Progenitor cell of endocrine pancreas (in vitro differentiated cells): ENCODE results near the gene MTG2. TPM values are rescaled to one million over a fixed set of nuclear protein-coding genes. Genes with fewer than 3 reads are reported as not detected.

Experiments used
- DNase-seq: peaks from one replicate; pipeline ENCODE4 v3.0.0; 2021; ENCODE audit warnings: low spot score; ENCODE audit not compliant: unreplicated experiment
- H3K27ac Mint-ChIP-seq: 2 replicates; pipeline ENCODE4 v1.8.0; 2021; ENCODE audit warnings: mild to moderate bottlenecking, moderate library complexity, mixed read lengths
- H3K27me3 Mint-ChIP-seq: 2 replicates; pipeline ENCODE4 v1.8.0; 2021; ENCODE audit warnings: mixed read lengths
- H3K36me3 Mint-ChIP-seq: 2 replicates; pipeline ENCODE4 v1.8.0; 2022; ENCODE audit warnings: mixed read lengths; ENCODE audit not compliant: insufficient read depth
- H3K4me1 Mint-ChIP-seq: 2 replicates; pipeline ENCODE4 v1.8.0; 2021; ENCODE audit warnings: low read depth, mixed read lengths
- H3K4me3 Mint-ChIP-seq: 2 replicates; pipeline ENCODE4 v1.8.0; 2021; ENCODE audit warnings: low read depth, mild to moderate bottlenecking, moderate library complexity, mixed read lengths
- H3K9me3 Mint-ChIP-seq: 2 replicates; pipeline ENCODE4 v1.8.0; 2021; ENCODE audit warnings: low read depth, mixed read lengths
- CTCF ChIP-seq: fragments of 200-600 bp; sonication (generic); IDR thresholded peaks from one replicate; pipeline ENCODE4 v1.5.0; 2021; ENCODE audit warnings: antibody characterized with exemption, mild to moderate bottlenecking; ENCODE audit not compliant: unreplicated experiment
- total RNA-seq: library from RNA; stranded (reverse); gene quantifications from 2 replicates; pipeline ENCODE4 v1.2.1, GENCODE V29; 2021

The MTG2 gene
- total RNA-seq, 1 donor from 2014 or later, result 31.6 TPM

- peaks cover 22% of the 10 kb centered on the region for H3K36me3 Mint-ChIP-seq
- H3K27ac Mint-ChIP-seq, result peak overlapping the region; percentile 41
- H3K4me1 Mint-ChIP-seq, result peaks cover 2% of the 10 kb centered on the region
- TF ChIP-seq CTCF, result no peak
- no peak overlapping the region for H3K4me3 Mint-ChIP-seq
- no peaks in the 10 kb centered on the region for H3K27me3 Mint-ChIP-seq
- no peak for DNase-seq
- H3K9me3 Mint-ChIP-seq, result no peaks in the 10 kb centered on the region
Measured at GRCh38 chr20:62151225-62151624, 31.6 kb upstream of the MTG2 start.

DNA sequence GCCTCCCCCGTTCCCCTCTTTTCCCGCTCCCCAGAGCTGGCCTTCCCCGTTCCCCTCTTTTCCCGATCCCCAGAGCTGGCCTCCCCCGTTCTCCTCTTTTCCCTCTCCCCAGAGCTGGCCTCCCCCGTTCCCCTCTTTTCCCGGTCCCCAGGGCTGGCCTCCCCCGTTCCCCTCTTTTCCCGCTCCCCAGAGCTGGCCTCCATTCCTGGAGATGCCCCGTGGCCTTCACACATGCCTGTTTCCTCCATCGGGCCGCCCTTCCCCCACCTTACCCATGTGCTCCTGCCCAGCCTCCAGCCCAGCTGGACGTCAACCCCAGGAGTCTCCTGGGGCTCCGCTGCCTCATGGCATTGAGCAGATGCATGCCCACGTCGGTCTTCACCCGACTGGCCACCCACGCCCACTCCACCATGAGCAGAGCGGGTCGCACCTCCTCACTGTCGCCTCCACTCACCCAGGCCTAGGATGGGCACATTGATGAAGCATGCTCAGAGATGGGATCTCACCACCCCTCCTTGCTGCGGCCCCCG, 30.9 kb upstream of the MTG2 start:
- no peak for DNase-seq
- Mint-ChIP-seq H3K4me3 (no peak overlapping the region), H3K4me1 (peaks cover 2% of the 10 kb centered on the region), H3K9me3 (no peaks in the 10 kb centered on the region), H3K27ac (no peak overlapping the region), H3K36me3 (peaks cover 22% of the 10 kb centered on the region), H3K27me3 (no peaks in the 10 kb centered on the region)
- no peak for TF ChIP-seq CTCF

- no peaks in the 10 kb centered on the region for H3K9me3 Mint-ChIP-seq
- TF ChIP-seq CTCF, result no peak
- peaks cover 6% of the 10 kb centered on the region for H3K4me1 Mint-ChIP-seq
- peaks cover 24% of the 10 kb centered on the region for H3K36me3 Mint-ChIP-seq
- no peak overlapping the region for H3K4me3 Mint-ChIP-seq
- H3K27me3 Mint-ChIP-seq, result no peaks in the 10 kb centered on the region
- no peak for DNase-seq
- H3K27ac Mint-ChIP-seq, result peak overlapping the region; percentile 41
Measured at GRCh38 chr20:62155428-62156253, 27.2 kb upstream of the MTG2 start.

- Mint-ChIP-seq H3K9me3 (no peaks in the 10 kb centered on the region), H3K27ac (no peak overlapping the region), H3K36me3 (peaks cover 25% of the 10 kb centered on the region), H3K4me1 (peaks cover 6% of the 10 kb centered on the region), H3K4me3 (no peak overlapping the region), H3K27me3 (no peaks in the 10 kb centered on the region)
- DNase-seq, result no peak
- no peak for TF ChIP-seq CTCF
Measured at GRCh38 chr20:62156254-62156556, 26.6 kb upstream of the MTG2 start.

GRCh38 chr20:62156592-62157386, 26.0 kb upstream of the MTG2 start:
- H3K4me1 Mint-ChIP-seq, result peaks cover 6% of the 10 kb centered on the region
- no peak overlapping the region for H3K27ac Mint-ChIP-seq
- H3K9me3 Mint-ChIP-seq, result no peaks in the 10 kb centered on the region
- no peaks in the 10 kb centered on the region for H3K27me3 Mint-ChIP-seq
- peak; percentile 74 for DNase-seq
- H3K36me3 Mint-ChIP-seq, result peaks cover 25% of the 10 kb centered on the region
- H3K4me3 Mint-ChIP-seq, result no peak overlapping the region
- TF ChIP-seq CTCF, result peak; percentile 73
